ENCODE results near the gene SAMD8. TPM values are rescaled to one million over a fixed set of nuclear protein-coding genes. Genes with fewer than 3 reads are reported as not detected.
"Not testable (repeated sequence)": the region's sequence is repeated elsewhere in the genome, so short reads cannot be mapped to it uniquely, and the experiment has no call there.

SAMD8 gene
- polyA plus RNA-seq, 2 donors = 8.1 to 9.7 TPM

DNA sequence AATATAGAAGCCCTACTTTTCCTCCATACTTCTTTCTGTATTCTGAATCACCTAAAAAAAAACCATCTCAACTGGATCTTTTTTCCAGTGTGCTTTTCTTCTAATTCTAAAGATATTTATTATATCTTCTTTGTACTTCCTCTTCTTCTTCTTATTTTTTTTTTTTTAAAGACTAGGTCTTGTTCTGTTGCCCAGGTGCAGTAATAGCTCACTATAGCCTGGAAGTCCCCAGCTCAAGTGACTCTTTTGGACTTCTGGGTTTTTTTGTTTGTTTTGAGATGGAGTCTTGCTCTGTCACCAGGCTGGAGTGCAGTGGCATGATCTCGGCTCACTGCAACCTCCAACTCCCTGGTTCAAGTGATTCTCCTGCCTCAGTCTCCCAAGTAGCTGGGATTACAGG lies 17.5 kb downstream of the SAMD8 start:
- not testable (repeated sequence) for H3K36me3 ChIP-seq (ENCODE audit: control insufficient read depth in 2 of 2, insufficient read depth in 2 of 2, low read length in 1 of 2); H3K9me3 ChIP-seq (ENCODE audit: control insufficient read depth in 2 of 2, insufficient read depth in 1 of 2, low read depth in 1 of 2, low read length in 1 of 2); H3K4me3 ChIP-seq (ENCODE audit: low read depth in 1 of 2, low read length in 2 of 2); H3K4me1 ChIP-seq (ENCODE audit: control insufficient read depth in 2 of 2, insufficient read depth in 2 of 2, low read length in 1 of 2); H3K27ac ChIP-seq (ENCODE audit: low read depth in 2 of 2, low read length in 1 of 2); H3K27me3 ChIP-seq (ENCODE audit: control insufficient read depth in 1 of 2, insufficient read depth in 2 of 2, low read length in 2 of 2)
- 93 to 95% methylated on average over 1 of the region's 1 CpG for WGBS, 2 donors

- WGBS, 2 donors = 31 to 51% methylated on average over 1 of the region's 1 CpG
- no peaks in the 10 kb centered on the region for H3K27me3 ChIP-seq (ENCODE audit: control insufficient read depth in 1 of 2, insufficient read depth in 2 of 2, low read length in 2 of 2)
- H3K9me3 ChIP-seq (ENCODE audit: control insufficient read depth in 2 of 2, insufficient read depth in 1 of 2, low read depth in 1 of 2, low read length in 1 of 2) = no peaks in the 10 kb centered on the region
- H3K4me3 ChIP-seq (ENCODE audit: low read depth in 1 of 2, low read length in 2 of 2) = no peak overlapping the region
- no peaks in the 10 kb centered on the region for H3K36me3 ChIP-seq (ENCODE audit: control insufficient read depth in 2 of 2, insufficient read depth in 2 of 2, low read length in 1 of 2)
- H3K27ac ChIP-seq (ENCODE audit: low read depth in 2 of 2, low read length in 1 of 2) = no peak overlapping the region
- no peaks in the 10 kb centered on the region for H3K4me1 ChIP-seq (ENCODE audit: control insufficient read depth in 2 of 2, insufficient read depth in 2 of 2, low read length in 1 of 2)
Measured at GRCh38 chr10:75129537-75129936, 18.1 kb downstream of the SAMD8 start.

GRCh38 chr10:75133701-75134100 lies 22.2 kb downstream of the SAMD8 start:
- H3K4me1 ChIP-seq (ENCODE audit: control insufficient read depth in 2 of 2, insufficient read depth in 2 of 2, low read length in 1 of 2); H3K9me3 ChIP-seq (ENCODE audit: control insufficient read depth in 2 of 2, insufficient read depth in 1 of 2, low read depth in 1 of 2, low read length in 1 of 2); H3K27ac ChIP-seq (ENCODE audit: low read depth in 2 of 2, low read length in 1 of 2); H3K4me3 ChIP-seq (ENCODE audit: low read depth in 1 of 2, low read length in 2 of 2); H3K27me3 ChIP-seq (ENCODE audit: control insufficient read depth in 1 of 2, insufficient read depth in 2 of 2, low read length in 2 of 2); H3K36me3 ChIP-seq (ENCODE audit: control insufficient read depth in 2 of 2, insufficient read depth in 2 of 2, low read length in 1 of 2): not testable (repeated sequence)
- 83% methylated on average over 3 of the region's 3 CpGs for WGBS, 2 donors

DNA sequence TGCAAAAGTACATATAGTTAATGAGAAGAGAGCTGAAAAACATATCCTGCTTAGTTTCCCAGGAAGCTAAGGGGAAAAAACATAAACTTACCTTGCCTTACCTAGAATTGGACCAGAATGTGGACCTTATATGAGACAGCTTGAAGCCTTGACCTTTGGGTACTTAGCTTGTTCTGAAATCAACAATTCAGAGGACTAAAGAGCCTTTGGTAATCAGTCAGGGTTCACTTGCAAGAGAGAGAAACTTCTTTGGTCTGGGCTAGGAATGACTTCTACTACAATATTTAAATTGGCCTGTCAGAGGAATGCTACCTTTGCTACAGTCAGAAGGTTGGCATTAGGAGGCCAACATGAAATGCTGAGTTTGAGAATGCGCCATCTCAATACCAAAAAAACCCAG lies 24.9 kb downstream of the SAMD8 start:
- Histone ChIP-seq H3K36me3 (ENCODE audit: control insufficient read depth in 2 of 2, insufficient read depth in 2 of 2, low read length in 1 of 2) (no peaks in the 10 kb centered on the region), H3K27ac (ENCODE audit: low read depth in 2 of 2, low read length in 1 of 2) (peak overlapping the region; percentile 39 to 41), H3K9me3 (ENCODE audit: control insufficient read depth in 2 of 2, insufficient read depth in 1 of 2, low read depth in 1 of 2, low read length in 1 of 2) (no peaks in the 10 kb centered on the region), H3K4me3 (ENCODE audit: low read depth in 1 of 2, low read length in 2 of 2) (no peak overlapping the region), H3K4me1 (ENCODE audit: control insufficient read depth in 2 of 2, insufficient read depth in 2 of 2, low read length in 1 of 2) (no peaks in the 10 kb centered on the region), H3K27me3 (ENCODE audit: control insufficient read depth in 1 of 2, insufficient read depth in 2 of 2, low read length in 2 of 2) (no peaks in the 10 kb centered on the region)
- 87 to 100% methylated on average over 1 of the region's 1 CpG for WGBS, 2 donors

DNA sequence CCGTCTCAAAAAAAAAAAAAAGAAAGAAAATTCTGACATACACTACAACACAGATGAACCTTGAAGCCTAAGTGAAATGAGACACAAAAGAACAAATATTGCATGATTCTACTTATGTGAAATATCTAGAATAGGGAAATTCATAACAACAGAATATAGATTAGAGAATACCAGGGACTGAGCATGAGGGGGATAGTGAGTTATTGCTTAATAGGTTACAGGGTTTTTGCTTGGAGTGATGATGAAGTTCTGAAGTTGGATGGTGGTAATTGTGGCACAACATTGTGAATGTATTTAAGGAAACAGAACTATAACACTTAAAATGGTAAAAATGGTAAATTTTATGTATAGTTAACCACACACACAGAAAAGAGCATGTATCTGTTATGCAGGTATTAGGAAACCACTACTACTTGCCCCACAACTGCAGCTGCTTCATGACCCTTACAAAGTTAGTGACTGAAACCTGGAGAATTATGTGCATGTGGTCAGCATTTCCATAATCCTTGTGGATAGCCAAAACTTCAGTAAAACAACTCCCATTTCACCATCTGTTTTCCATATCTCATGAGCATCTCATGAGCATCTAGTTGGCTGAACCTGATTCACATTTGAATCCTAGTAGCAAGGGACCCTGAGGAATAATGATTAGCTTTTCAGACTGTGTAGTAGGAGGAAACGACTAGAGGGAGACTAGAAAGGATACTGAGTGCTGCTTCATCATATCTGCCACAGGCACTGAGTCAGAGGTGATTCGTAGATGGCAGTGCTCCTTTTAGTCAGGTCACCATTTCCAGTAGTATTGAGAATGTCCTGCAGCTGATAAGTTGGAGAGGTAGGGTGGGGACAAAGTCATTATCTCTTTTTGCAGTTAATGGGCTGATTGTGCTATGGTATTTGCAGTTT lies 26.3 kb downstream of the SAMD8 start:
- peak overlapping the region; percentile 15 to 49 for H3K27ac ChIP-seq (ENCODE audit: low read depth in 2 of 2, low read length in 1 of 2)
- no peaks in the 10 kb centered on the region for H3K9me3 ChIP-seq (ENCODE audit: control insufficient read depth in 2 of 2, insufficient read depth in 1 of 2, low read depth in 1 of 2, low read length in 1 of 2)
- H3K27me3 ChIP-seq (ENCODE audit: control insufficient read depth in 1 of 2, insufficient read depth in 2 of 2, low read length in 2 of 2) = no peaks in the 10 kb centered on the region
- WGBS, 2 donors = 38 to 47% methylated on average over 3 of the region's 3 CpGs
- H3K4me1 ChIP-seq (ENCODE audit: control insufficient read depth in 2 of 2, insufficient read depth in 2 of 2, low read length in 1 of 2) = no peaks in the 10 kb centered on the region
- H3K36me3 ChIP-seq (ENCODE audit: control insufficient read depth in 2 of 2, insufficient read depth in 2 of 2, low read length in 1 of 2) = no peaks in the 10 kb centered on the region
- no peak overlapping the region for H3K4me3 ChIP-seq (ENCODE audit: low read depth in 1 of 2, low read length in 2 of 2)

DNA sequence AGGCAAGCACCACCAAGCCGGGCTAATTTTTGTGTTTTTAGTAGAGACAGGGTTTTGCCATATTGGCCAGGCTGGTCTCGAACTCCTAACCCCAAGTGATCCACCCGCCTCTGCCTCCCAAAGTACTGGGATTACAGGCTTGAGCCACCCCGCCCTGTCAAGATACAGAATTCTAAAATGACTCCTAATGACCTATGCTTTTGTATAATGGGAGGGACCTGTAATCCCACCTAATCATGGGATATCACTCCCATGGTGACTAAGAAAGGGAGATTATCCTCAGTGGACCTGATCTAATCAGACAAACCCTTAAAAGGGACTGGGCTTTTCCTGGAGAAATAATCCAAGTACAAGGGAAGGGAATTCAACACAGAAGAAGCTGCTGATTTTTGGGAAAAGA lies 28.8 kb downstream of the SAMD8 start:
- no peaks in the 10 kb centered on the region for H3K9me3 ChIP-seq (ENCODE audit: control insufficient read depth in 2 of 2, insufficient read depth in 1 of 2, low read depth in 1 of 2, low read length in 1 of 2)
- no peaks in the 10 kb centered on the region for H3K27me3 ChIP-seq (ENCODE audit: control insufficient read depth in 1 of 2, insufficient read depth in 2 of 2, low read length in 2 of 2)
- no peak overlapping the region for H3K4me3 ChIP-seq (ENCODE audit: low read depth in 1 of 2, low read length in 2 of 2)
- no peaks in the 10 kb centered on the region for H3K36me3 ChIP-seq (ENCODE audit: control insufficient read depth in 2 of 2, insufficient read depth in 2 of 2, low read length in 1 of 2)
- no peaks in the 10 kb centered on the region for H3K4me1 ChIP-seq (ENCODE audit: control insufficient read depth in 2 of 2, insufficient read depth in 2 of 2, low read length in 1 of 2)
- WGBS, 2 donors = 76 to 89% methylated on average over 4 of the region's 4 CpGs
- peak overlapping the region; percentile 5 to 55 for H3K27ac ChIP-seq (ENCODE audit: low read depth in 2 of 2, low read length in 1 of 2)

GRCh38 chr10:75143353-75143752 lies 31.9 kb downstream of the SAMD8 start:
- WGBS, 2 donors = 22 to 37% methylated on average over 1 of the region's 1 CpG
- Histone ChIP-seq H3K27me3 (ENCODE audit: control insufficient read depth in 1 of 2, insufficient read depth in 2 of 2, low read length in 2 of 2) (no peaks in the 10 kb centered on the region), H3K4me1 (ENCODE audit: control insufficient read depth in 2 of 2, insufficient read depth in 2 of 2, low read length in 1 of 2) (no peaks in the 10 kb centered on the region), H3K36me3 (ENCODE audit: control insufficient read depth in 2 of 2, insufficient read depth in 2 of 2, low read length in 1 of 2) (no peaks in the 10 kb centered on the region), H3K4me3 (ENCODE audit: low read depth in 1 of 2, low read length in 2 of 2) (no peak overlapping the region), H3K27ac (ENCODE audit: low read depth in 2 of 2, low read length in 1 of 2) (no peak overlapping the region), H3K9me3 (ENCODE audit: control insufficient read depth in 2 of 2, insufficient read depth in 1 of 2, low read depth in 1 of 2, low read length in 1 of 2) (no peaks in the 10 kb centered on the region)

DNA sequence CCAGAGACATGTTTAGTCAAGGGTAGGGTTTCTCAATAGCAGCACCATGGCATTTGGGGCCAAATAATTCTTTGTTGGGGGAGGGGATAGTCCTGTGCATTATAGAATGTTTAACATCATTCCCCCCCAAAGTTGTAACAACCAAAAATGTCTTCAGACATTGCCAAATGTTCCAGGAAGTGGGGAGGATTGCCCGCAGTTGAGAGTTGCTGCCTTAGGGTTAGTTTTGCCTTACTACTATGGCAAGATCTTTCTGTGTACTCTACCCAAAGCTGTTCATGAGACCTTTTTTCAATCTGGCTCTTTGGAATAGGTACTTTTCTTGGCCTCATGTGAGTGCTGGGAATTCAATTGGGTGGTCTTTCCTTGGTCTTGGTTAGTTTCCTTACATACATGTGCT lies 34.1 kb downstream of the SAMD8 start:
- no peak overlapping the region for H3K27ac ChIP-seq (ENCODE audit: low read depth in 2 of 2, low read length in 1 of 2)
- no peak overlapping the region for H3K4me3 ChIP-seq (ENCODE audit: low read depth in 1 of 2, low read length in 2 of 2)
- H3K4me1 ChIP-seq (ENCODE audit: control insufficient read depth in 2 of 2, insufficient read depth in 2 of 2, low read length in 1 of 2) = no peaks in the 10 kb centered on the region
- 63 to 71% methylated on average over 1 of the region's 1 CpG for WGBS, 2 donors
- no peaks in the 10 kb centered on the region for H3K27me3 ChIP-seq (ENCODE audit: control insufficient read depth in 1 of 2, insufficient read depth in 2 of 2, low read length in 2 of 2)
- no peaks in the 10 kb centered on the region for H3K9me3 ChIP-seq (ENCODE audit: control insufficient read depth in 2 of 2, insufficient read depth in 1 of 2, low read depth in 1 of 2, low read length in 1 of 2)
- H3K36me3 ChIP-seq (ENCODE audit: control insufficient read depth in 2 of 2, insufficient read depth in 2 of 2, low read length in 1 of 2) = no peaks in the 10 kb centered on the region

- H3K36me3 ChIP-seq (ENCODE audit: control insufficient read depth in 2 of 2, insufficient read depth in 2 of 2, low read length in 1 of 2) = peaks cover 0 to 4% of the 10 kb centered on the region in 2 donors
- H3K27ac ChIP-seq (ENCODE audit: low read depth in 2 of 2, low read length in 1 of 2) = no peak overlapping the region
- H3K4me3 ChIP-seq (ENCODE audit: low read depth in 1 of 2, low read length in 2 of 2) = no peak overlapping the region
- no peaks in the 10 kb centered on the region for H3K4me1 ChIP-seq (ENCODE audit: control insufficient read depth in 2 of 2, insufficient read depth in 2 of 2, low read length in 1 of 2)
- WGBS, 2 donors = 52 to 63% methylated on average over 2 of the region's 2 CpGs
- H3K27me3 ChIP-seq (ENCODE audit: control insufficient read depth in 1 of 2, insufficient read depth in 2 of 2, low read length in 2 of 2) = no peaks in the 10 kb centered on the region
- no peaks in the 10 kb centered on the region for H3K9me3 ChIP-seq (ENCODE audit: control insufficient read depth in 2 of 2, insufficient read depth in 1 of 2, low read depth in 1 of 2, low read length in 1 of 2)
Measured at GRCh38 chr10:75146780-75147179, 35.3 kb downstream of the SAMD8 start.

- Histone ChIP-seq H3K4me3 (ENCODE audit: low read depth in 1 of 2, low read length in 2 of 2) (no peak overlapping the region), H3K4me1 (ENCODE audit: control insufficient read depth in 2 of 2, insufficient read depth in 2 of 2, low read length in 1 of 2) (no peaks in the 10 kb centered on the region), H3K9me3 (ENCODE audit: control insufficient read depth in 2 of 2, insufficient read depth in 1 of 2, low read depth in 1 of 2, low read length in 1 of 2) (no peaks in the 10 kb centered on the region), H3K27ac (ENCODE audit: low read depth in 2 of 2, low read length in 1 of 2) (no peak overlapping the region), H3K36me3 (ENCODE audit: control insufficient read depth in 2 of 2, insufficient read depth in 2 of 2, low read length in 1 of 2) (peaks cover 0 to 4% of the 10 kb centered on the region in 2 donors), H3K27me3 (ENCODE audit: control insufficient read depth in 1 of 2, insufficient read depth in 2 of 2, low read length in 2 of 2) (no peaks in the 10 kb centered on the region)
- WGBS, 2 donors = 93 to 94% methylated on average over 5 of the region's 5 CpGs
Measured at GRCh38 chr10:75150656-75151055, 39.2 kb downstream of the SAMD8 start.
